Measurements from ENCODE around the gene TBX1.

GRCh38 chr22:19796160-19796559 lies 35.6 kb downstream of the TBX1 start:
- no peak for TF ChIP-seq CTCF (IDR thresholded peaks at IDR 0.05; ENCODE audit: insufficient read depth, low read length, poor library complexity, severe bottlenecking)
- TF ChIP-seq EZH2phosphoT487 (conservative IDR thresholded peaks at IDR 0.05; ENCODE audit: low read length) = no peak
